HepG2 (cell line): ENCODE measurements around the gene ABCB11. TPM values are rescaled to one million over a fixed set of nuclear protein-coding genes. Genes with fewer than 3 reads are reported as not detected.

Experiments used
- ATAC-seq: fragments of 200-7000 bp; cut with Tn5 transposase; 3 replicates; pipeline ENCODE4 v1.9.1; 2020; ENCODE audit warnings: mild to moderate bottlenecking, moderate library complexity
- BruUV-seq: library from RNA; stranded (reverse); fragments of 400-500 nt; replicated peaks from 2 replicates; lab custom pipeline; 2021; lab: Mats Ljungman, UMichigan
- CTCF ChIA-PET: fragments of 300-600 bp; formaldehyde crosslinking; extraction: SDS; loops from one replicate; lab custom pipeline; 2021; ENCODE audit warnings: low total read pairs, inconsistent platforms, low intra/inter-chr PET ratio; lab: Yijun Ruan, JAX
- POLR2A ChIA-PET: fragments of 350-600 bp; sonication (Branson Sonifier 250); formaldehyde crosslinking; loops from one replicate; lab custom pipeline; 2020; ENCODE audit warnings: antibody characterized with exemption, inconsistent platforms; lab: Yijun Ruan, JAX
- DNase-seq: peaks from one replicate; pipeline ENCODE4 v3.0.0-alpha.2; 2015; ENCODE audit warnings: low spot score
- FAIRE-seq: peaks from 3 replicates; lab custom pipeline; 2011; peaks lifted over from hg19 to GRCh38; lab: Jason Lieb, UNC
- H2AFZ ChIP-seq: one replicate; pipeline ENCODE4 v1.6.1; 2011; ENCODE audit warnings: low read length, inconsistent platforms
- H3K27ac ChIP-seq: fragments of 300-600 bp; 3 replicates; pipeline ENCODE4 v1.8.0; 2011; ENCODE audit warnings: mixed run types, mild to moderate bottlenecking, mixed read lengths, low read length, inconsistent platforms; ENCODE audit not compliant: insufficient read depth; ENCODE audit errors: extremely low read length
- H3K27me3 ChIP-seq, 2 experiments: fragments of 200-600 bp in 1 of 2; 2 replicates in 1 of 2; 3 replicates in 1 of 2; pipeline versions ENCODE4 v1.6.0 to v1.8.0; 2011; ENCODE audit warnings: low read length in 2 of 2, mild to moderate bottlenecking in 2 of 2, moderate library complexity in 2 of 2, inconsistent platforms in 1 of 2; ENCODE audit not compliant: insufficient read depth in 2 of 2, control insufficient read depth in 1 of 2
- H3K36me3 ChIP-seq, 2 experiments: fragments of 200-600 bp in 1 of 2; replicated peaks in 1 of 2; 2 replicates in 1 of 2; 3 replicates in 1 of 2; pipeline versions ENCODE4 v1.5.1 to v1.8.0; 2011; ENCODE audit warnings: low read length in 2 of 2, inconsistent platforms in 1 of 2; ENCODE audit not compliant: insufficient read depth in 2 of 2, control insufficient read depth in 1 of 2
- H3K4me1 ChIP-seq: 2 replicates; pipeline ENCODE4 v1.5.1; 2012; ENCODE audit warnings: low read length, inconsistent platforms; ENCODE audit not compliant: insufficient read depth
- H3K4me2 ChIP-seq: 2 replicates; pipeline ENCODE4 v1.6.0; 2011; ENCODE audit warnings: low read depth, low read length, inconsistent platforms
- H3K4me3 ChIP-seq, 3 experiments: fragments of 200-600 bp in 1 of 3; sonication (generic), shearing (Covaris generic) in 1 of 3; replicated peaks in 1 of 3; 2 replicates each; pipeline ENCODE4 v1.5.1; 2011 to 2016; ENCODE audit warnings: low read length in 3 of 3, inconsistent platforms in 2 of 3, low read depth in 2 of 3, mild to moderate bottlenecking in 2 of 3, control low read depth in 1 of 3, mixed read lengths in 1 of 3; ENCODE audit not compliant: insufficient read depth in 1 of 3
- H3K79me2 ChIP-seq: one replicate; pipeline ENCODE4 v1.6.1; 2011; ENCODE audit warnings: low read length, inconsistent platforms; ENCODE audit not compliant: insufficient read depth
- H3K9ac ChIP-seq: 2 replicates; pipeline ENCODE4 v1.6.0; 2011; ENCODE audit warnings: mild to moderate bottlenecking, low read depth, low read length, inconsistent platforms; ENCODE audit not compliant: insufficient read depth
- H3K9me3 ChIP-seq: 2 replicates; pipeline ENCODE4 v1.5.1; 2012; ENCODE audit warnings: mild to moderate bottlenecking, low read length
- H4K20me1 ChIP-seq: 2 replicates; pipeline ENCODE4 v1.6.0; 2011; ENCODE audit warnings: inconsistent platforms, mild to moderate bottlenecking, low read length, moderate library complexity; ENCODE audit not compliant: insufficient read depth
- ZNF234 ChIP-seq: sonication (generic); formaldehyde crosslinking; conservative IDR thresholded peaks from 2 replicates; pipeline ENCODE4 v1.5.1; 2020; ENCODE audit warnings: mild to moderate bottlenecking, missing genetic modification reagents
- WGBS: methylation state at CpG from one replicate; pipeline ENCODE4 v1.1.6; 2017; ENCODE audit warnings: low lambda C conversion rate; 5-methylcytosine and 5-hydroxymethylcytosine counted together
- in situ Hi-C: cut with HindIII; loops from 2 replicates; pipeline ENCODE4 v1.10.0; 2017; ENCODE audit warnings: low pct_unique_long_range_greater_than_20kb; ENCODE audit not compliant: extremely low pct_ligation_motif_present
- intact Hi-C: fragments of 100-400 bp; cut with micrococcal nuclease; formaldehyde crosslinking; loops from one replicate; pipeline ENCODE4 v1.10.0; 2022; ENCODE audit not compliant: unreplicated experiment
- polyA plus RNA-seq, 8 experiments: library from polyadenylated mRNA; depleted of rRNA in 3 of 8; stranded (reverse) in 7 of 8; unstranded in 1 of 8; fragments of >200 nt; fragmentation: Illumina TruSeq in 4 of 8; extraction: Trizol in 4 of 8; gene quantifications; 2 replicates each; pipeline versions ENCODE4 v1.2.1 to v1.2.3, GENCODE V29; 2011 to 2016; ENCODE audit warnings: low read depth in 4 of 8, missing spikeins in 1 of 8, mixed read lengths in 1 of 8; ENCODE audit not compliant: insufficient read depth in 1 of 8
- total RNA-seq, 5 experiments: library from RNA; depleted of rRNA; stranded (reverse); fragments of >200 nt; fragmentation: Illumina TruSeq; extraction: Trizol; gene quantifications; 2 replicates each; pipeline ENCODE4 v1.2.3, GENCODE V29; 2016; ENCODE audit warnings: low read depth in 1 of 5
- TF ChIP-seq, protein P1 (sequence below): sonication (generic); formaldehyde crosslinking; IDR thresholded peaks from 2 replicates; pipeline ENCODE4 v1.4.0; 2020; ENCODE audit warnings: mild to moderate bottlenecking, missing genetic modification reagents
- TF ChIP-seq, protein P2 (sequence below): sonication (generic); formaldehyde crosslinking; IDR thresholded peaks from 2 replicates; pipeline ENCODE4 v1.4.0; 2020; ENCODE audit warnings: missing genetic modification reagents, borderline replicate concordance

Gene ABCB11
- total and polyA plus RNA-seq, 2 of the 13 experiments (the other 11 are each of a cell fraction or from before 2014, with no cell fraction given), result not detected

DNA sequence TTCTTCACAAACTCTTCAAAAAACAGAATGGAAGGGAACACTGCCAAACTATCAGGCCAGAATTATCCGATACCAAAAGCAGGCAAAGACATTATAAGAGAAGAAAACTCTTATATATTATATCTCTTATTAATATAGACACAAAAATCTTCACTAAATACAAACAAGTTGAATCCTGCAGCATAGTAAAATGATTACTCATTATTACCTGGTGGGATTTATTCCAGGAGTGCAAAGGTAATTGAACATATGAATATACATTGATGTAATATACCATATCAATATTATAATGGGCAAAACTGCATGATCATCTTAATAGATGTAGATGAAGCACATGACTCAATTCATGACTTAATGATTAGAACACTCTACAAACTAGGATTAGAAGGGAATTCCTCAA, 25.1 kb downstream of the ABCB11 start:
- 24% methylated on average over 1 of the region's 1 CpG for whole genome bisulfite sequencing
- Histone ChIP-seq H4K20me1 (no peaks in the 10 kb centered on the region), H3K4me3 (no peak overlapping the region), H3K9ac (no peak overlapping the region)
- DNase-seq, result no peak
- TF ChIP-seq, protein P1, sequence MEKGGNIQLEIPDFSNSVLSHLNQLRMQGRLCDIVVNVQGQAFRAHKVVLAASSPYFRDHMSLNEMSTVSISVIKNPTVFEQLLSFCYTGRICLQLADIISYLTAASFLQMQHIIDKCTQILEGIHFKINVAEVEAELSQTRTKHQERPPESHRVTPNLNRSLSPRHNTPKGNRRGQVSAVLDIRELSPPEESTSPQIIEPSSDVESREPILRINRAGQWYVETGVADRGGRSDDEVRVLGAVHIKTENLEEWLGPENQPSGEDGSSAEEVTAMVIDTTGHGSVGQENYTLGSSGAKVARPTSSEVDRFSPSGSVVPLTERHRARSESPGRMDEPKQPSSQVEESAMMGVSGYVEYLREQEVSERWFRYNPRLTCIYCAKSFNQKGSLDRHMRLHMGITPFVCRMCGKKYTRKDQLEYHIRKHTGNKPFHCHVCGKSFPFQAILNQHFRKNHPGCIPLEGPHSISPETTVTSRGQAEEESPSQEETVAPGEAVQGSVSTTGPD (CRISPR knock-in tag), result no peak
- no peak for TF ChIP-seq ZNF234 (CRISPR knock-in tag)
- TF ChIP-seq, protein P2, sequence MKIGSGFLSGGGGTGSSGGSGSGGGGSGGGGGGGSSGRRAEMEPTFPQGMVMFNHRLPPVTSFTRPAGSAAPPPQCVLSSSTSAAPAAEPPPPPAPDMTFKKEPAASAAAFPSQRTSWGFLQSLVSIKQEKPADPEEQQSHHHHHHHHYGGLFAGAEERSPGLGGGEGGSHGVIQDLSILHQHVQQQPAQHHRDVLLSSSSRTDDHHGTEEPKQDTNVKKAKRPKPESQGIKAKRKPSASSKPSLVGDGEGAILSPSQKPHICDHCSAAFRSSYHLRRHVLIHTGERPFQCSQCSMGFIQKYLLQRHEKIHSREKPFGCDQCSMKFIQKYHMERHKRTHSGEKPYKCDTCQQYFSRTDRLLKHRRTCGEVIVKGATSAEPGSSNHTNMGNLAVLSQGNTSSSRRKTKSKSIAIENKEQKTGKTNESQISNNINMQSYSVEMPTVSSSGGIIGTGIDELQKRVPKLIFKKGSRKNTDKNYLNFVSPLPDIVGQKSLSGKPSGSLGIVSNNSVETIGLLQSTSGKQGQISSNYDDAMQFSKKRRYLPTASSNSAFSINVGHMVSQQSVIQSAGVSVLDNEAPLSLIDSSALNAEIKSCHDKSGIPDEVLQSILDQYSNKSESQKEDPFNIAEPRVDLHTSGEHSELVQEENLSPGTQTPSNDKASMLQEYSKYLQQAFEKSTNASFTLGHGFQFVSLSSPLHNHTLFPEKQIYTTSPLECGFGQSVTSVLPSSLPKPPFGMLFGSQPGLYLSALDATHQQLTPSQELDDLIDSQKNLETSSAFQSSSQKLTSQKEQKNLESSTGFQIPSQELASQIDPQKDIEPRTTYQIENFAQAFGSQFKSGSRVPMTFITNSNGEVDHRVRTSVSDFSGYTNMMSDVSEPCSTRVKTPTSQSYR (CRISPR knock-in tag), result no peak
- TF ChIP-seq, all 625 proteins: peak for 0
- H3K79me2 ChIP-seq, result no peaks in the 10 kb centered on the region
- no peaks in the 10 kb centered on the region for H3K9me3 ChIP-seq
- no peaks in the 10 kb centered on the region for H3K27me3 ChIP-seq
- no peak overlapping the region for H2AFZ ChIP-seq
- no peaks in the 10 kb centered on the region for H3K4me1 ChIP-seq
- no peaks in the 10 kb centered on the region for H3K36me3 ChIP-seq
- H3K27ac ChIP-seq, result no peak overlapping the region
- FAIRE-seq (no peak), ATAC-seq (no peak)
- CTCF ChIA-PET, result no interaction called here
- intact Hi-C loops, result no loop called here
- POLR2A ChIA-PET, result no interaction called here
- no TSS peak for BruUV-seq
- no peak overlapping the region for H3K4me2 ChIP-seq
- in situ Hi-C loops, result no loop called here
